ENCODE data around the gene HYAL3. TPM values are rescaled to one million over a fixed set of nuclear protein-coding genes. Genes with fewer than 3 reads are reported as not detected.

HYAL3 gene
- total RNA-seq, 1 donor from 2014 or later: 3.7 TPM

DNA sequence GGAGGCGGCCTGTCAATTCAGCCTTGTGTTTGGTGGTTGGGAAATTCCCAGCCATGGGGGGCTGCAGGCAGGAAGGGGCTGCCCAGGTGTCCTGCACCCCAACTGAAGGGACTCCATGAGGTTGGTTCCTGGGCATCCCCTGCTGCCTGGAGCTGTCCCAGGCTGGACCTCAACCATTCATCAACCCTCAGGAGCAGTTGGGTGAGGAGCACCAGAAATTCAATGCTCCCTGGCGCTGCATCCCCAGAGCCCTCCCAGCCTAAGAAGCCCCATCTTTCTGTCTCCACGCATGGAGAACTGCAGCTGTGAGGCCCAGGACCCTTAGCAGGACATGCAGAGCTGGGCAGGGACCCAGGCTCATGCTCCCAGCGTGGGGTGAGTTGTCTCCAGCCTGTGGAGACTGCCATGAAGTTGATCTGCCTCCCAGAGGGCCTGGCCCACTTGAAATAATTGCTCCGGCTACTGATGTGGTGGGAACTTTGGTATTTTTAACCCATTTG, 38.2 kb downstream of the HYAL3 start:
- H3K4me1 ChIP-seq (ENCODE audit: control insufficient read depth in 3 of 3, insufficient read depth in 3 of 3, low read length in 3 of 3): peaks cover 47 to 59% (median 55%) of the 10 kb centered on the region in 3 donors
- H3K36me3 ChIP-seq (ENCODE audit: control insufficient read depth in 3 of 3, insufficient read depth in 3 of 3, low read length in 3 of 3): peaks cover 19 to 22% (median 20%) of the 10 kb centered on the region in 3 donors
- H3K9ac ChIP-seq (ENCODE audit: low read depth in 1 of 3, low read length in 3 of 3): peak overlapping the region; percentile 85 to 92 (median 87)
- H3K4me3 ChIP-seq (ENCODE audit: low read length in 3 of 3): peak overlapping the region; percentile 63 to 85 (median 77)
- no peaks in the 10 kb centered on the region for H3K27me3 ChIP-seq (ENCODE audit: control insufficient read depth in 3 of 3, insufficient read depth in 3 of 3, low read length in 3 of 3)
- H3K9me3 ChIP-seq (ENCODE audit: control insufficient read depth in 3 of 3, low read length in 3 of 3): no peaks in the 10 kb centered on the region
- peak overlapping the region; percentile 94 for H3K27ac ChIP-seq (ENCODE audit: low read depth, low read length)

DNA sequence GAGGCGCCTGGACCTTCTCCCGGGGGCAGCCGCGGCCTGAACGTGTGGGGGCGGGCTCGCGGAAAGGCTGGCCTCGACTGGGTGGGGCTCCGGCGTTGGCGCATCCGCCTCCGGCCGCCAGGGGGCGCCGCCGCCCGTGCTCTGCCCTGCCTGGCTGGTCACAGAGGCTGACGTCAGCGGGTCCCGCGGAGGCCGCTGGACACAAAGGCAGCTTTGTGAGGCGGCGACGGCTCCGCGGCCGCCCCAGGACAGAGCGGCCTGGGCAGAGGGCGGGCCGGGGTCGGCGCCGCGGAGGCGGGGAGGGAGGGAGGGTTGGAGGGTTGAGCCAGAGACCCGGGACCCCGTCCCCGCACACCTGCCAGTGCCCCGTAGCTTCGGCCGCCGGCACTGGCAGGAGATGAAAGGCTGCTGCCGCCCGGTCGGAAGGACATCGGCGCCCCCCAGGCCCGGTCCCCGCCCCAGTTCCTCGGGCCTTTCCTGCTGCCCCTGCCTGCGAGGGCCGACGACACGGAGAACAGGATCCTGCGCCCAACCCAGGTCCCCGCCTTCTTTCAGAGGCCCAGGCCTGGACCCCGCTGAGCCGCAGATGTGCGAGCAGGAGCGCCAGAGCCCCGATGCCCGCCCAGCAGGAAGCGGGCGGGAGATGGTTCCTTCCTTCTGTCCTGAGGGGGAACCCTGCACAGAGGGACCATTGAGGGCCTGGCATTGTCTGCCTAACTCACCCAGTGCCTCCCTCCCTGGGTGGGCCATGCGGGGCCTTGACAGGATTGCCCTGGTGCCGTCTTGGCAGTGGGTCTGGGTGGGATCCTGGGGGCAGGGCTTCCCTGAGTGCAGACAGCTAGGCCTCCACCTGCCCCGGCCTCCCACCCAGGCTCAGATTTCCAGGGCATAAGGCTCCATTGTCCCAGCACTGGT, 38.9 kb downstream of the HYAL3 start:
- no peaks in the 10 kb centered on the region for H3K9me3 ChIP-seq (ENCODE audit: control insufficient read depth in 3 of 3, low read length in 3 of 3)
- H3K27ac ChIP-seq (ENCODE audit: low read depth, low read length): peak overlapping the region; percentile 94
- H3K36me3 ChIP-seq (ENCODE audit: control insufficient read depth in 3 of 3, insufficient read depth in 3 of 3, low read length in 3 of 3): peaks cover 19 to 24% (median 20%) of the 10 kb centered on the region in 3 donors
- peak overlapping the region; percentile 63 to 85 (median 77) for H3K4me3 ChIP-seq (ENCODE audit: low read length in 3 of 3)
- H3K9ac ChIP-seq (ENCODE audit: low read depth in 1 of 3, low read length in 3 of 3): peak overlapping the region; percentile 85 to 92 (median 87)
- no peaks in the 10 kb centered on the region for H3K27me3 ChIP-seq (ENCODE audit: control insufficient read depth in 3 of 3, insufficient read depth in 3 of 3, low read length in 3 of 3)
- H3K4me1 ChIP-seq (ENCODE audit: control insufficient read depth in 3 of 3, insufficient read depth in 3 of 3, low read length in 3 of 3): peaks cover 41 to 55% (median 50%) of the 10 kb centered on the region in 3 donors

DNA sequence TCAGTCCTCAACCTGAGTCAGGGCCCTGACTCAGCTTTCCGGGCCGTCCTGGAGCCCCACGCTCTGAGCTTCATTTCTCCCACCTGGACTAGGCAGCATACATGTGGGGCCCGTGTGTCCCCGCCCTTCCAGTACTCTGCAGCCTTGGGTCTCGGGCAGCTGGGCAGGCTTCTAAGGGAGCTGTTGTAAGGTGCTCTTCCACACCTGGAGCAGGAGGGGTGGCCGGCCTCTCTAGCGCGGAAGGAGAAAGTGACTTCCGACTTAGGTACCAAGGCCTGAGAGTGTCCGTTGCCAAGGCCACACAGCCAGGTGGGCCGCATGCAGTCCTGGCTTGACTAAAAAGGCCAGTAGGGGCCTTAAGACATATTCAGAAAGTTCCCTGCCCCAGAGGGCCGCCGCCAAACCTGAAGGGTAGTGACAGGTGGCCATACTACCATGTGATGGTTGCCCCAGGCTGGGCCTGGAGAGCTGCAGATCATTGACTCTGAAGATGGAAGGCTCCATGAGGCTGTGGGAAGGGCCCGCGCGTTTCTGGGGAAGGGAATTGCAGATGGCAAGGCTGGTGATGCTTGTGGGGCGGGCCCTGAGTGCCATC, 39.7 kb downstream of the HYAL3 start:
- Histone ChIP-seq H3K27me3 (ENCODE audit: control insufficient read depth in 3 of 3, insufficient read depth in 3 of 3, low read length in 3 of 3) (no peaks in the 10 kb centered on the region), H3K36me3 (ENCODE audit: control insufficient read depth in 3 of 3, insufficient read depth in 3 of 3, low read length in 3 of 3) (peaks cover 19 to 24% (median 20%) of the 10 kb centered on the region in 3 donors), H3K4me1 (ENCODE audit: control insufficient read depth in 3 of 3, insufficient read depth in 3 of 3, low read length in 3 of 3) (peaks cover 43 to 56% (median 52%) of the 10 kb centered on the region in 3 donors), H3K9me3 (ENCODE audit: control insufficient read depth in 3 of 3, low read length in 3 of 3) (no peaks in the 10 kb centered on the region), H3K4me3 (ENCODE audit: low read length in 3 of 3) (peak overlapping the region in 2 of 3 donors; percentile 56 to 77), H3K9ac (ENCODE audit: low read depth in 1 of 3, low read length in 3 of 3) (peak overlapping the region in 2 of 3 donors; percentile 85 to 92), H3K27ac (ENCODE audit: low read depth, low read length) (peak overlapping the region; percentile 94)

DNA sequence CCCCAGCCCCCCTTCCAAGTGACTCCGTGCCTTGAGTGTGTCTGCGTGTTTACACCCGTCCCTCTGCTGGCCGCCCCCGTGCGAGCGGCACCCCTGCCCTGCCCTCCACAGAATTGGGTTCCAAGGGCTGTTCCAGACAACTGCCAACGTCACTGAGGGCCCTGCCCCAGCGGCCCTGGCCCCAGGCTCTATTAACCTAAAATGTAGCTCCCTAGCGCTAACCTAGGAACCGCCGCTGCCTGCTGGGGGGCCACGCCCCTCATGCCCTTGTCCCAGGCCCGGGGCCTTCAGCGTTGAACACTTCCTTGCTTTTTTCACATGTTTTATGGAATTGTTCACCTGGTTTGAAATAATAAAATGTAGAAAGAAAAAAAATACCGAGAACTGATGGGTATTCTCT, 40.2 kb downstream of the HYAL3 start:
- Histone ChIP-seq H3K4me1 (ENCODE audit: control insufficient read depth in 3 of 3, insufficient read depth in 3 of 3, low read length in 3 of 3) (peaks cover 41 to 56% (median 53%) of the 10 kb centered on the region in 3 donors), H3K36me3 (ENCODE audit: control insufficient read depth in 3 of 3, insufficient read depth in 3 of 3, low read length in 3 of 3) (peaks cover 20 to 26% (median 24%) of the 10 kb centered on the region in 3 donors), H3K4me3 (ENCODE audit: low read length in 3 of 3) (no peak overlapping the region), H3K27me3 (ENCODE audit: control insufficient read depth in 3 of 3, insufficient read depth in 3 of 3, low read length in 3 of 3) (no peaks in the 10 kb centered on the region), H3K27ac (ENCODE audit: low read depth, low read length) (peak overlapping the region; percentile 94), H3K9me3 (ENCODE audit: control insufficient read depth in 3 of 3, low read length in 3 of 3) (no peaks in the 10 kb centered on the region), H3K9ac (ENCODE audit: low read depth in 1 of 3, low read length in 3 of 3) (peak overlapping the region in 2 of 3 donors; percentile 85 to 92)

DNA sequence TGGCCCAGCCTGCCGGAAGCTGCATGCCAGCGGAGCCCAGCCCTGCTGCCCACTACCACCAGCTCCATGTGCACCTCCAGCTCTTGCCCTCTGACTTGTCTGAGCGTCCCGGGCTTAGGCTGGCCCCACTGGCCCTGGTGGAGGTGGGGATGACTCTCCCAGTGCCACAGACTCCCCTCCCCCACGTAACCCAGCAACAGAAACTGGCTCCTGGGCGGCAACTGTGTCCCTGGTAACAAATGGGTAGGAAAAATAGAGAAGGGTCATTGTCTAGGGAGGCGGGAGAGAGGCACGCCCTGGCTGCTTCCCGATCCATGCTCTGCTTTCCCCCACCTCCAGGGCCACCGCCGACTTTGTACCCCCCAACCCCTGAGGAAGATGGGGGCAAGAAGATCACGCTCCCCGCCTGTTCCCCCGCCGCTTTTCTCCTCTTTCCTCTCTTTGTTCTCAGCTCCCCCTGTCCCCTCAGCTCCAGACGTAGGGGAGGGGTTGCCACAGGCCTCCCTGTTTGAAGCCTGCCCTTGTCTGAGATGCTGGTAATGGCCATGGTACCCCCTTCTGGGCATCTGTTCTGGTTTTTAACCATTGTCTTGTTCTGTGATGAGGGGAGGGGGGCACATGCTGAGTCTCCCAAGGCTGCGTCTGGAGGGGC, 41.0 kb downstream of the HYAL3 start:
- Histone ChIP-seq H3K27ac (ENCODE audit: low read depth, low read length) (peak overlapping the region; percentile 44), H3K27me3 (ENCODE audit: control insufficient read depth in 3 of 3, insufficient read depth in 3 of 3, low read length in 3 of 3) (no peaks in the 10 kb centered on the region), H3K36me3 (ENCODE audit: control insufficient read depth in 3 of 3, insufficient read depth in 3 of 3, low read length in 3 of 3) (peaks cover 20 to 29% (median 27%) of the 10 kb centered on the region in 3 donors), H3K4me1 (ENCODE audit: control insufficient read depth in 3 of 3, insufficient read depth in 3 of 3, low read length in 3 of 3) (peaks cover 39 to 61% (median 57%) of the 10 kb centered on the region in 3 donors), H3K4me3 (ENCODE audit: low read length in 3 of 3) (no peak overlapping the region), H3K9ac (ENCODE audit: low read depth in 1 of 3, low read length in 3 of 3) (peak overlapping the region in 1 of 3 donors; percentile 8), H3K9me3 (ENCODE audit: control insufficient read depth in 3 of 3, low read length in 3 of 3) (no peaks in the 10 kb centered on the region)

DNA sequence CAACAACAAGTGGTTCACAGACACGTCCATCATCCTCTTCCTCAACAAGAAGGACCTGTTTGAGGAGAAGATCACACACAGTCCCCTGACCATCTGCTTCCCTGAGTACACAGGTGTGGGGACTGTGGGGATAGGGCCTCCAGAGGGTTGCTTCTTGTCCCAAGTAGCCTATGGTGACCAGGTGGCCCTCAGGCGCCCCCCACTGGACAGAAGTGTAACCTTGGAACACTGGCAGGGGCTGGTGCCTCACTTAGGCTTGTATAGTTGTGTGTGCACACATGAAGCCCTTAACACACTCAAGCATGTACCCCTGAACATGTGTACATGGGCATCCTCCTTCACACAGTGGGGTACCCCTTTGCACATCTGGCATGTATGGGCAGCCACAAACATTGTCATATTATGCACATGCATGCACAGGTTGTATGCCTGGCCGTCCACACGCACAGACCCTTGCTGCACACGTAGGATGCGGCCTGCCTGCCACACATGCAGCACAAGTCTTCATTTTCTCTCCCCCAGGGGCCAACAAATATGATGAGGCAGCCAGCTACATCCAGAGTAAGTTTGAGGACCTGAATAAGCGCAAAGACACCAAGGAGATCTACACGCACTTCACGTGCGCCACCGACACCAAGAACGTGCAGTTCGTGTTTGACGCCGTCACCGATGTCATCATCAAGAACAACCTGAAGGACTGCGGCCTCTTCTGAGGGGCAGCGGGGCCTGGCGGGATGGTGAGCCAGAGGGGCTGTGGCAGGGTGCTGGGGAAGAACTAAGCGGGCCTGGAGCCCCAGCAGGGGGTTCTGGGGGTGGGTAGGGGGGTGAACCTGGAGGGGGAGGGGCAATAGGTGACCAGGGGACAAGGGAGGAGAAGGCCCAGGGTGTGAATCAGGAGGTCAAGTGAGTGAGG, 42.0 kb downstream of the HYAL3 start:
- H3K9ac ChIP-seq (ENCODE audit: low read depth in 1 of 3, low read length in 3 of 3): no peak overlapping the region
- peaks cover 22 to 35% (median 30%) of the 10 kb centered on the region in 3 donors for H3K36me3 ChIP-seq (ENCODE audit: control insufficient read depth in 3 of 3, insufficient read depth in 3 of 3, low read length in 3 of 3)
- H3K27me3 ChIP-seq (ENCODE audit: control insufficient read depth in 3 of 3, insufficient read depth in 3 of 3, low read length in 3 of 3): no peaks in the 10 kb centered on the region
- H3K4me3 ChIP-seq (ENCODE audit: low read length in 3 of 3): no peak overlapping the region
- H3K27ac ChIP-seq (ENCODE audit: low read depth, low read length): no peak overlapping the region
- peaks cover 39 to 61% (median 61%) of the 10 kb centered on the region in 3 donors for H3K4me1 ChIP-seq (ENCODE audit: control insufficient read depth in 3 of 3, insufficient read depth in 3 of 3, low read length in 3 of 3)
- no peaks in the 10 kb centered on the region for H3K9me3 ChIP-seq (ENCODE audit: control insufficient read depth in 3 of 3, low read length in 3 of 3)

DNA sequence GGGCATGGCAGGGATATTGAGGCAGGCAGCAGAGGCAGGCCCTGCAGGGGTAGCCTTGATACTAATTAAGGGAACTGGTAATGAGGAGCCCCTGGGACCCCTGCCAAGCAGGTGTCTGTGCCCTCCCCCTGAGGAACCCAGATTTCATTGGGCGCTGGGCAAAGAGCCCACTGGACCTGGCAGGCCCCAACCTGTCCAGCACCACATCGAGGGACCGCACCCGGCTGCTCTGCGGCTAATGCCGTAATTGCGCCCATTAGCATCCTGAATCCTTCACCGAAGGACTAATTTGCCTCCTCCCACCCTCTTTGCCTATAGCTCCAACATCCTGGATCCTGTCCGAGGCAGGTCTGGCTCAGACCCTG, 44.0 kb downstream of the HYAL3 start:
- Histone ChIP-seq H3K4me1 (ENCODE audit: control insufficient read depth in 3 of 3, insufficient read depth in 3 of 3, low read length in 3 of 3) (peaks cover 38 to 67% (median 66%) of the 10 kb centered on the region in 3 donors), H3K36me3 (ENCODE audit: control insufficient read depth in 3 of 3, insufficient read depth in 3 of 3, low read length in 3 of 3) (peaks cover 22 to 39% (median 35%) of the 10 kb centered on the region in 3 donors), H3K9ac (ENCODE audit: low read depth in 1 of 3, low read length in 3 of 3) (peak overlapping the region in 1 of 3 donors; percentile 54), H3K9me3 (ENCODE audit: control insufficient read depth in 3 of 3, low read length in 3 of 3) (no peaks in the 10 kb centered on the region), H3K27ac (ENCODE audit: low read depth, low read length) (peak overlapping the region; percentile 76), H3K27me3 (ENCODE audit: control insufficient read depth in 3 of 3, insufficient read depth in 3 of 3, low read length in 3 of 3) (no peaks in the 10 kb centered on the region), H3K4me3 (ENCODE audit: low read length in 3 of 3) (no peak overlapping the region)

- Histone ChIP-seq H3K9me3 (ENCODE audit: control insufficient read depth in 3 of 3, low read length in 3 of 3) (no peaks in the 10 kb centered on the region), H3K27ac (ENCODE audit: low read depth, low read length) (peak overlapping the region; percentile 76), H3K4me3 (ENCODE audit: low read length in 3 of 3) (no peak overlapping the region), H3K36me3 (ENCODE audit: control insufficient read depth in 3 of 3, insufficient read depth in 3 of 3, low read length in 3 of 3) (peaks cover 22 to 39% (median 35%) of the 10 kb centered on the region in 3 donors), H3K27me3 (ENCODE audit: control insufficient read depth in 3 of 3, insufficient read depth in 3 of 3, low read length in 3 of 3) (no peaks in the 10 kb centered on the region), H3K4me1 (ENCODE audit: control insufficient read depth in 3 of 3, insufficient read depth in 3 of 3, low read length in 3 of 3) (peaks cover 42 to 71% (median 70%) of the 10 kb centered on the region in 3 donors), H3K9ac (ENCODE audit: low read depth in 1 of 3, low read length in 3 of 3) (peak overlapping the region in 2 of 3 donors; percentile 10 to 54)
These were observed 44.5 kb downstream of the HYAL3 start for GRCh38 chr3:50254577-50255250.

Measured in skeletal muscle tissue (tissue), 4 donors.